Vagina (tissue), 2 donors: ENCODE data around the gene TBX1.

ENCODE experiments used
- CTCF ChIP-seq, 3 experiments: fragments of 450-650 bp in 2 of 3; fragments of 200-600 bp in 1 of 3; sonication (generic) in 1 of 3; IDR thresholded peaks; one replicate each; pipeline ENCODE4 v1.5.1; 2017 to 2019; ENCODE audit warnings: antibody characterized with exemption in 3 of 3, mild to moderate bottlenecking in 2 of 3, moderate library complexity in 2 of 3
- POLR2A ChIP-seq, 2 donors: fragments of 450-650 bp; IDR thresholded peaks; one replicate each; pipeline ENCODE4 v1.6.1; 2017; ENCODE audit warnings: antibody characterized with exemption in 2 of 2, mild to moderate bottlenecking in 2 of 2, moderate library complexity in 2 of 2

- TF ChIP-seq CTCF (IDR thresholded peaks at IDR 0.05) = no peak
- TF ChIP-seq POLR2A (IDR thresholded peaks at IDR 0.05) = no peak
These were observed 2.3 kb upstream of the TBX1 start for GRCh38 chr22:19757985-19758895.
